Effector CD4-positive, alpha-beta T cell (primary cell): ENCODE results near the gene GYPC.
"Not testable (repeated sequence)": the region's sequence is repeated elsewhere in the genome, so short reads cannot be mapped to it uniquely, and the experiment has no call there.

Experiments used
- DNase-seq: peaks from one replicate; pipeline ENCODE4 v3.0.0-alpha.2; 2020
- total RNA-seq: gene quantifications from one replicate; lab custom pipeline; 2026; lab: John Stamatoyannopoulos, UW

Gene GYPC
- total RNA-seq, result 75.0 reads per million, percentile 77 among the genes with 10 or more reads in this experiment

- peak; percentile 46 for DNase-seq
Measured at GRCh38 chr2:126655500-126656430, at the start of gene GYPC. Gene GYPC, plus strand, starts transcription at chr2:126656158. Its CDS starts 106 bp downstream, at chr2:126656264.

- no peak for DNase-seq
Measured at GRCh38 chr2:126614524-126615227, 41.3 kb upstream of the GYPC start.

- no peak for DNase-seq
Measured at GRCh38 chr2:126616606-126617069, 39.3 kb upstream of the GYPC start.

GRCh38 chr2:126620302-126620701, 35.7 kb upstream of the GYPC start:
- DNase-seq, result no peak

GRCh38 chr2:126623000-126623399, 33.0 kb upstream of the GYPC start:
- DNase-seq, result no peak

GRCh38 chr2:126627643-126628042, 28.3 kb upstream of the GYPC start:
- DNase-seq, result no peak

GRCh38 chr2:126634273-126634861, 21.6 kb upstream of the GYPC start:
- no peak for DNase-seq

GRCh38 chr2:126635281-126635680, 20.7 kb upstream of the GYPC start:
- DNase-seq, result no peak

- DNase-seq, result no peak
Measured at GRCh38 chr2:126635736-126636135, 20.2 kb upstream of the GYPC start.

GRCh38 chr2:126637386-126637785, 18.6 kb upstream of the GYPC start:
- no peak for DNase-seq

- DNase-seq, result no peak
Measured at GRCh38 chr2:126638746-126639145, 17.2 kb upstream of the GYPC start.

GRCh38 chr2:126639276-126639675, 16.7 kb upstream of the GYPC start:
- DNase-seq, result no peak

- not testable (repeated sequence) for DNase-seq
Measured at GRCh38 chr2:126641294-126641693, 14.7 kb upstream of the GYPC start.

- DNase-seq, result no peak
Measured at GRCh38 chr2:126642031-126642430, 13.9 kb upstream of the GYPC start.

- no peak for DNase-seq
Measured at GRCh38 chr2:126643431-126643830, 12.5 kb upstream of the GYPC start.

GRCh38 chr2:126643972-126644371, 12.0 kb upstream of the GYPC start:
- DNase-seq, result no peak

- no peak for DNase-seq
Measured at GRCh38 chr2:126644630-126645191, 11.2 kb upstream of the GYPC start.

GRCh38 chr2:126645211-126645618, 10.7 kb upstream of the GYPC start:
- no peak for DNase-seq

- DNase-seq, result no peak
Measured at GRCh38 chr2:126646026-126646425, 9.9 kb upstream of the GYPC start.

GRCh38 chr2:126647714-126648344, 8.1 kb upstream of the GYPC start:
- not testable (repeated sequence) for DNase-seq

GRCh38 chr2:126648345-126648786, 7.6 kb upstream of the GYPC start:
- not testable (repeated sequence) for DNase-seq

- no peak for DNase-seq
Measured at GRCh38 chr2:126649101-126649500, 6.9 kb upstream of the GYPC start.
